Fibroblast of lung (primary cell): ENCODE results near the gene KIAA0040. TPM values are rescaled to one million over a fixed set of nuclear protein-coding genes. Genes with fewer than 3 reads are reported as not detected.

Experiments
- DNase-seq, 2 donors: peaks; one replicate each; pipeline versions ENCODE4 v3.0.0 to v3.0.0-alpha.2; 2010; ENCODE audit warnings: low read depth in 2 of 2
- H2AFZ ChIP-seq: 2 replicates; pipeline ENCODE4 v1.5.1; 2012; ENCODE audit warnings: low read length, control low read depth, inconsistent platforms
- H3K27ac ChIP-seq: 2 replicates; pipeline ENCODE4 v1.5.1; 2011; ENCODE audit warnings: low read length, control low read depth; ENCODE audit not compliant: insufficient read depth
- H3K27me3 ChIP-seq: 2 replicates; pipeline ENCODE4 v1.5.1; 2011; ENCODE audit warnings: mild to moderate bottlenecking, low read length; ENCODE audit not compliant: control insufficient read depth, insufficient read depth
- H3K36me3 ChIP-seq: 2 replicates; pipeline ENCODE4 v1.5.1; 2011; ENCODE audit warnings: low read length; ENCODE audit not compliant: control insufficient read depth, insufficient read depth
- H3K4me1 ChIP-seq: 2 replicates; pipeline ENCODE4 v1.5.1; 2011; ENCODE audit warnings: low read length; ENCODE audit not compliant: control insufficient read depth, insufficient read depth; ENCODE audit errors: extremely low read depth
- H3K4me2 ChIP-seq: 2 replicates; pipeline ENCODE4 v1.5.1; 2011; ENCODE audit warnings: low read length, control low read depth; ENCODE audit not compliant: insufficient read depth; ENCODE audit errors: extremely low read depth
- H3K4me3 ChIP-seq, 4 experiments: fragments of 200-600 bp in 1 of 4; sonication (generic) in 1 of 4; replicated peaks in 1 of 4; 2 replicates each; pipeline ENCODE4 v1.5.1; 2011 to 2016; ENCODE audit warnings: low read length in 4 of 4, low read depth in 3 of 4, mild to moderate bottlenecking in 3 of 4, control low read depth in 2 of 4, inconsistent platforms in 1 of 4, mixed read lengths in 1 of 4; ENCODE audit not compliant: insufficient read depth in 1 of 4; ENCODE audit errors: control extremely low read depth in 1 of 4
- H3K79me2 ChIP-seq: 2 replicates; pipeline ENCODE4 v1.5.1; 2012; ENCODE audit warnings: mild to moderate bottlenecking, low read length, inconsistent platforms; ENCODE audit not compliant: control insufficient read depth, insufficient read depth
- H3K9ac ChIP-seq: 2 replicates; pipeline ENCODE4 v1.5.1; 2011; ENCODE audit warnings: mild to moderate bottlenecking, low read length, control low read depth; ENCODE audit not compliant: insufficient read depth
- H3K9me3 ChIP-seq: 2 replicates; pipeline ENCODE4 v1.5.1; 2012; ENCODE audit warnings: low read depth, low read length; ENCODE audit not compliant: control insufficient read depth, insufficient read depth
- H4K20me1 ChIP-seq: 2 replicates; pipeline ENCODE4 v1.5.1; 2011; ENCODE audit warnings: low read length; ENCODE audit not compliant: control insufficient read depth, insufficient read depth; ENCODE audit errors: extremely low read depth
- CTCF ChIP-seq, 2 donors: IDR thresholded peaks in 1 of 2; conservative IDR thresholded peaks in 1 of 2; 1 replicate in 1 of 2; 2 replicates in 1 of 2; pipeline ENCODE4 v1.5.1; 2011 to 2012; ENCODE audit warnings: low read length in 2 of 2, control low read depth in 1 of 2, inconsistent platforms in 1 of 2, low read depth in 1 of 2, mild to moderate bottlenecking in 1 of 2
- EZH2 ChIP-seq: IDR thresholded peaks from 2 replicates; pipeline ENCODE4 v1.5.1; 2012; ENCODE audit warnings: low read length, control low read depth, mild to moderate bottlenecking; ENCODE audit errors: missing control alignments
- polyA plus RNA-seq, 2 donors: library from polyadenylated mRNA; depleted of rRNA in 1 of 2; stranded (reverse) in 1 of 2; unstranded in 1 of 2; fragments of >200 nt; gene quantifications; 2 replicates each; pipeline ENCODE4 v1.2.1, GENCODE V29; 2011 to 2012; ENCODE audit warnings: missing spikeins in 1 of 2
- total RNA-seq: library from RNA; depleted of rRNA; stranded (reverse); fragments of >200 nt; gene quantifications from 2 replicates; pipeline ENCODE4 v1.2.1, GENCODE V29; 2014

The KIAA0040 gene
- total and polyA plus RNA-seq, 2 donors (not counting 1 experiment from before 2014, with no cell fraction given) = 0.17 to 24.7 TPM

GRCh38 chr1:175164751-175165150, 27.8 kb downstream of the KIAA0040 start:
- no peaks in the 10 kb centered on the region for H3K4me1 ChIP-seq
- H3K79me2 ChIP-seq = no peaks in the 10 kb centered on the region
- H2AFZ ChIP-seq = no peak overlapping the region
- no peaks in the 10 kb centered on the region for H4K20me1 ChIP-seq
- no peak for DNase-seq
- H3K36me3 ChIP-seq = no peaks in the 10 kb centered on the region
- H3K9ac ChIP-seq = no peak overlapping the region
- H3K9me3 ChIP-seq = no peaks in the 10 kb centered on the region
- no peak overlapping the region for H3K27ac ChIP-seq
- H3K4me2 ChIP-seq = no peak overlapping the region
- TF ChIP-seq EZH2 = no peak
- TF ChIP-seq CTCF (conservative IDR thresholded peaks at IDR 0.05 in 1 of 2, IDR thresholded peaks at IDR 0.05 in 1 of 2; ENCODE audit: low read depth in 1 of 2, low read length in 2 of 2) = no peak
- no peak overlapping the region for H3K4me3 ChIP-seq
- no peaks in the 10 kb centered on the region for H3K27me3 ChIP-seq

- Histone ChIP-seq H3K36me3 (no peaks in the 10 kb centered on the region), H4K20me1 (no peaks in the 10 kb centered on the region), H3K79me2 (no peaks in the 10 kb centered on the region), H3K27ac (no peak overlapping the region), H3K9ac (no peak overlapping the region), H3K4me3 (no peak overlapping the region), H3K9me3 (no peaks in the 10 kb centered on the region), H3K4me1 (no peaks in the 10 kb centered on the region), H2AFZ (no peak overlapping the region), H3K27me3 (no peaks in the 10 kb centered on the region), H3K4me2 (no peak overlapping the region)
- TF ChIP-seq EZH2 = no peak
- DNase-seq = no peak
Measured at GRCh38 chr1:175163702-175164101, 28.9 kb downstream of the KIAA0040 start.

GRCh38 chr1:175162955-175163354, 29.6 kb downstream of the KIAA0040 start:
- Histone ChIP-seq H2AFZ (no peak overlapping the region), H3K9ac (no peak overlapping the region), H3K9me3 (no peaks in the 10 kb centered on the region), H3K4me1 (no peaks in the 10 kb centered on the region), H3K4me2 (no peak overlapping the region), H3K36me3 (no peaks in the 10 kb centered on the region), H4K20me1 (no peaks in the 10 kb centered on the region), H3K79me2 (no peaks in the 10 kb centered on the region), H3K27me3 (no peaks in the 10 kb centered on the region), H3K27ac (no peak overlapping the region), H3K4me3 (no peak overlapping the region)
- TF ChIP-seq CTCF (conservative IDR thresholded peaks at IDR 0.05 in 1 of 2, IDR thresholded peaks at IDR 0.05 in 1 of 2; ENCODE audit: low read depth in 1 of 2, low read length in 2 of 2) (no peak), EZH2 (no peak)
- DNase-seq = peak in 1 of 2 donors; percentile 24
